ENCODE measurements around the gene UBA52. TPM values are rescaled to one million over a fixed set of nuclear protein-coding genes. Genes with fewer than 3 reads are reported as not detected.

Gene UBA52
- total and polyA plus RNA-seq, 2 of the 13 experiments (the other 11 are each of a cell fraction or from before 2014, with no cell fraction given), result 959 to 1,782 TPM

DNA sequence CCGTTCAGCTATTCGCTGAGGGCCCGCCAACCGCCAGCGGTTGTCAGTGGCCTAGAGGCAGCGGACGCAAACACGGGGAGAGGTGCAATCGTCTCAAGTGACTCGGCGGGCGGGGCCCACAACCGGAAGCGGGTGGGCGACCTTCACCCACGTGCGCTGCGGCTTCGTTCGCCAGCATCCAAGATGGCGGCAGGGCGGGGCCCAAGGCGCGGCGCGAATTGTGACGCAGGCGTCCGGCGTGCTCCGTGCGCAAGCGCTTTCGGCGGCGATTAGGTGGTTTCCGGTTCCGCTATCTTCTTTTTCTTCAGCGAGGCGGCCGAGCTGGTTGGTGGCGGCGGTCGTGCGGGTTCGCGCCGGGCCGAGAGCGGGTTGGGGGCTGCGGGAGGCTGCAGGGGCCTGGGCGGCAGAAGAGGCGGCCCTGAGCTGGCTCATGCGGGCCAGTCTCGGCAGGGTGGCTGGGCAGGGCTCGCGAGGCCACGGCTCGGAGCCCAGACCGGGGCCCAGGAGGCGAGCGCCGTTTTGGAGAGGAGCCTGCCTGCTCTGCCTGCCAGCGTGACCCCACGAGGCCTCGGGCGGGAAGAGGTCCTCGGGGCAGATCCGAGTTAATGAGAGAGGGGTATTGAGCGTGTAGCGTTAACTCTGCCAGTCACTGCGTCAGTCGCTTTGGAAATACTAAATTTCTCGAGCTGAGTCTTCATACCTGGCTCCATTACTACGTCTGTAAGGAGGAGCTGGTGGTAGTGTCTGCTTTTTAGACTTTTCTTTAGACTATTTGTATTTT is at the start of gene UBA52 (continued):
- TF ChIP-seq ZIK1 (CRISPR knock-in tag; IDR thresholded peaks at IDR 0.05; ENCODE audit: borderline replicate concordance, low read depth) (0 out of 2 replicates have a peak, but pooled peaks have one; percentile 61), ZFP62 (CRISPR knock-in tag; IDR thresholded peaks at IDR 0.05) (no peak), ZNF572 (CRISPR knock-in tag; IDR thresholded peaks at IDR 0.05) (0 out of 2 replicates have a peak, but pooled peaks have one; percentile 42), ZNF546 (CRISPR knock-in tag; conservative IDR thresholded peaks at IDR 0.05) (peak; percentile 88; the same call in 1 of the 2 replicates), ZNF850 (CRISPR knock-in tag; conservative IDR thresholded peaks at IDR 0.05) (no peak), ZNF337 (CRISPR knock-in tag; IDR thresholded peaks at IDR 0.05; ENCODE audit: borderline replicate concordance, low read depth) (no peak), HMG20B (CRISPR knock-in tag; conservative IDR thresholded peaks at IDR 0.05) (peak; percentile 59), ZNF879 (CRISPR knock-in tag; IDR thresholded peaks at IDR 0.05) (peak; percentile 83; the same call in 1 of the 2 replicates), JDP2 (CRISPR knock-in tag; IDR thresholded peaks at IDR 0.05; ENCODE audit: borderline replicate concordance) (peak; percentile 36; the same call in 1 of the 2 replicates), ZBTB7B (CRISPR knock-in tag; IDR thresholded peaks at IDR 0.05) (peak; percentile 84), ELF3 (CRISPR knock-in tag; IDR thresholded peaks at IDR 0.05) (peak; percentile 92), MAFF (IDR thresholded peaks at IDR 0.05; ENCODE audit: low read depth, low read length) (no peak), ZNF329 (CRISPR knock-in tag; IDR thresholded peaks at IDR 0.05; ENCODE audit: low read depth) (peak; percentile 41)
- TF ChIP-seq, protein P1, sequence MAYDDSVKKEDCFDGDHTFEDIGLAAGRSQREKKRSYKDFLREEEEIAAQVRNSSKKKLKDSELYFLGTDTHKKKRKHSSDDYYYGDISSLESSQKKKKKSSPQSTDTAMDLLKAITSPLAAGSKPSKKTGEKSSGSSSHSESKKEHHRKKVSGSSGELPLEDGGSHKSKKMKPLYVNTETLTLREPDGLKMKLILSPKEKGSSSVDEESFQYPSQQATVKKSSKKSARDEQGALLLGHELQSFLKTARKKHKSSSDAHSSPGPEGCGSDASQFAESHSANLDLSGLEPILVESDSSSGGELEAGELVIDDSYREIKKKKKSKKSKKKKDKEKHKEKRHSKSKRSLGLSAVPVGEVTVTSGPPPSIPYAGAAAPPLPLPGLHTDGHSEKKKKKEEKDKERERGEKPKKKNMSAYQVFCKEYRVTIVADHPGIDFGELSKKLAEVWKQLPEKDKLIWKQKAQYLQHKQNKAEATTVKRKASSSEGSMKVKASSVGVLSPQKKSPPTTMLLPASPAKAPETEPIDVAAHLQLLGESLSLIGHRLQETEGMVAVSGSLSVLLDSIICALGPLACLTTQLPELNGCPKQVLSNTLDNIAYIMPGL (CRISPR knock-in tag; IDR thresholded peaks at IDR 0.05; ENCODE audit: borderline replicate concordance in 1 of 2, low read depth in 1 of 2), result peak; percentile 76 to 89; a peak in 3 of 4 replicates
- TF ChIP-seq, protein P2, sequence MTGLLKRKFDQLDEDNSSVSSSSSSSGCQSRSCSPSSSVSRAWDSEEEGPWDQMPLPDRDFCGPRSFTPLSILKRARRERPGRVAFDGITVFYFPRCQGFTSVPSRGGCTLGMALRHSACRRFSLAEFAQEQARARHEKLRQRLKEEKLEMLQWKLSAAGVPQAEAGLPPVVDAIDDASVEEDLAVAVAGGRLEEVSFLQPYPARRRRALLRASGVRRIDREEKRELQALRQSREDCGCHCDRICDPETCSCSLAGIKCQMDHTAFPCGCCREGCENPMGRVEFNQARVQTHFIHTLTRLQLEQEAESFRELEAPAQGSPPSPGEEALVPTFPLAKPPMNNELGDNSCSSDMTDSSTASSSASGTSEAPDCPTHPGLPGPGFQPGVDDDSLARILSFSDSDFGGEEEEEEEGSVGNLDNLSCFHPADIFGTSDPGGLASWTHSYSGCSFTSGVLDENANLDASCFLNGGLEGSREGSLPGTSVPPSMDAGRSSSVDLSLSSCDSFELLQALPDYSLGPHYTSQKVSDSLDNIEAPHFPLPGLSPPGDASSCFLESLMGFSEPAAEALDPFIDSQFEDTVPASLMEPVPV (CRISPR knock-in tag; IDR thresholded peaks at IDR 0.05), result peak; percentile 65
- TF ChIP-seq, protein P3, sequence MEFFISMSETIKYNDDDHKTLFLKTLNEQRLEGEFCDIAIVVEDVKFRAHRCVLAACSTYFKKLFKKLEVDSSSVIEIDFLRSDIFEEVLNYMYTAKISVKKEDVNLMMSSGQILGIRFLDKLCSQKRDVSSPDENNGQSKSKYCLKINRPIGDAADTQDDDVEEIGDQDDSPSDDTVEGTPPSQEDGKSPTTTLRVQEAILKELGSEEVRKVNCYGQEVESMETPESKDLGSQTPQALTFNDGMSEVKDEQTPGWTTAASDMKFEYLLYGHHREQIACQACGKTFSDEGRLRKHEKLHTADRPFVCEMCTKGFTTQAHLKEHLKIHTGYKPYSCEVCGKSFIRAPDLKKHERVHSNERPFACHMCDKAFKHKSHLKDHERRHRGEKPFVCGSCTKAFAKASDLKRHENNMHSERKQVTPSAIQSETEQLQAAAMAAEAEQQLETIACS (CRISPR knock-in tag; IDR thresholded peaks at IDR 0.05), result no peak; the same call in 1 of the 2 replicates
- TF ChIP-seq, protein P4, sequence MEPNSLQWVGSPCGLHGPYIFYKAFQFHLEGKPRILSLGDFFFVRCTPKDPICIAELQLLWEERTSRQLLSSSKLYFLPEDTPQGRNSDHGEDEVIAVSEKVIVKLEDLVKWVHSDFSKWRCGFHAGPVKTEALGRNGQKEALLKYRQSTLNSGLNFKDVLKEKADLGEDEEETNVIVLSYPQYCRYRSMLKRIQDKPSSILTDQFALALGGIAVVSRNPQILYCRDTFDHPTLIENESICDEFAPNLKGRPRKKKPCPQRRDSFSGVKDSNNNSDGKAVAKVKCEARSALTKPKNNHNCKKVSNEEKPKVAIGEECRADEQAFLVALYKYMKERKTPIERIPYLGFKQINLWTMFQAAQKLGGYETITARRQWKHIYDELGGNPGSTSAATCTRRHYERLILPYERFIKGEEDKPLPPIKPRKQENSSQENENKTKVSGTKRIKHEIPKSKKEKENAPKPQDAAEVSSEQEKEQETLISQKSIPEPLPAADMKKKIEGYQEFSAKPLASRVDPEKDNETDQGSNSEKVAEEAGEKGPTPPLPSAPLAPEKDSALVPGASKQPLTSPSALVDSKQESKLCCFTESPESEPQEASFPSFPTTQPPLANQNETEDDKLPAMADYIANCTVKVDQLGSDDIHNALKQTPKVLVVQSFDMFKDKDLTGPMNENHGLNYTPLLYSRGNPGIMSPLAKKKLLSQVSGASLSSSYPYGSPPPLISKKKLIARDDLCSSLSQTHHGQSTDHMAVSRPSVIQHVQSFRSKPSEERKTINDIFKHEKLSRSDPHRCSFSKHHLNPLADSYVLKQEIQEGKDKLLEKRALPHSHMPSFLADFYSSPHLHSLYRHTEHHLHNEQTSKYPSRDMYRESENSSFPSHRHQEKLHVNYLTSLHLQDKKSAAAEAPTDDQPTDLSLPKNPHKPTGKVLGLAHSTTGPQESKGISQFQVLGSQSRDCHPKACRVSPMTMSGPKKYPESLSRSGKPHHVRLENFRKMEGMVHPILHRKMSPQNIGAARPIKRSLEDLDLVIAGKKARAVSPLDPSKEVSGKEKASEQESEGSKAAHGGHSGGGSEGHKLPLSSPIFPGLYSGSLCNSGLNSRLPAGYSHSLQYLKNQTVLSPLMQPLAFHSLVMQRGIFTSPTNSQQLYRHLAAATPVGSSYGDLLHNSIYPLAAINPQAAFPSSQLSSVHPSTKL (CRISPR knock-in tag; IDR thresholded peaks at IDR 0.05), result peak; percentile 88
